ENCODE measurements around the gene CD59.

DNA sequence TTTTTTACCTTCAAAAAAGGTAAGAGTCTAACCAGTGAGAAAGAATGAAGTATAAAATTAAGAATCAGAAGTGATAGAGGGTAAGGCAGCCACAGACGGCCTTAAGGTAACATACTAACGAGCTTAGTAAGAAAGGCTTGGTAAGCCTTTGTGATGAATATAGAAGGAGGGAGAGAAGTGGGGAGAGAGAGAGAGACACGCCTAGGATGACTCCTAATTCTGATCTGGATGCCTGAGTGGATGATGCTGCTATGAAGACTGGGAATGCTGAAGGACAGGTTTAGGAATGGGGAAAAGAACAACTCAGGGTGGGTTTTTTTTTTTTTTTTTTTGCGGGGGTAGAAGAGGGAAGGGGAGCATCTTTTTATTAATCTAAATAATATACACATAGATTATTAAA lies 33.3 kb upstream of the CD59 start:
- TF ChIP-seq POLR2A (IDR thresholded peaks at IDR 0.05; ENCODE audit: low read depth, low read length): no peak
- TF ChIP-seq TAF1 (IDR thresholded peaks at IDR 0.05; ENCODE audit: borderline replicate concordance, low read depth, low read length): no peak
- no peak for TF ChIP-seq POLR2AphosphoS5 (IDR thresholded peaks at IDR 0.05; ENCODE audit: low read depth, low read length)
